Measurements from ENCODE around the gene TGFBR3. TPM values are rescaled to one million over a fixed set of nuclear protein-coding genes. Genes with fewer than 3 reads are reported as not detected.
A peak's percentile ranks its signal among the peaks of the same experiment; 100 is the strongest.

TGFBR3 gene
- total RNA-seq, 4 donors from 2014 or later, result 87.8 to 388 (median 212) TPM

DNA sequence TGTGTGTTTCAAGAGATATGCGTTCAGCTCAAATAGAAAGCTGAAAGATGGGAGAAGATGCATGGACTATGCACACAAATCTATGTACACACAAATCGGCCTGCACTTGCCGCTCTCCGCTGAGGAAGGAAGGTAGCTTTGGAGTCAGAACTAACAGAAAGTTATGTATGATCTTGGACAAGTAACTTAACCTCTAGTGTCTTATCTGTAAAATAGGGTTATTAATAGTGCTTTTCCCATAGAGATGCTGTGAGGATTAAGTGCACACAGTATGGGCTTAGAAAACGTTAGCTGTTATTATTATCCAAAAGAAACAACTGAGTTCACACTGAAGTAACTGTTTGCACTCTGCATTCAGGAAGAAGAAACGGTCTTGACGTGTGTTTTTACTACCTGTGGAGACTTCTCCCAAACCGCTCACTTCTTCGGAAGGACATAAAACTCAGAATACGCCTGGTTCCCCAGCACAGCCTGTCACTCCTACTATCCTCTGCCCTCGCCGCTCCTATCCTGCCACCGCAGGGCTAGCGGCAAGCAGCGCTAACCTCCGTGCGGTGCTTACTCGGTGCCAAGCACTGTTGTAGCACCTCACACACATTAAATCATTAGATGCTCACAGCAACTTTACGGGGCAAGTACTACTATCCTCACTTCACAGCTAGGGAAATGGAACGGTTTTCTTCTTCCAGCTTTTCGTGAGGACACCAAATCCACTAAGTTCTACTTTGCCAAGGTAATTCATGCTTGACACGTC lies 1.3 kb downstream of the TGFBR3 start:
- H3K9me3 ChIP-seq, result no peaks in the 10 kb centered on the region
- H3K27me3 ChIP-seq, result no peaks in the 10 kb centered on the region
- TF ChIP-seq POLR2A (IDR thresholded peaks at IDR 0.05), result peak in 1 of 2 donors; percentile 4
- TF ChIP-seq CTCF (IDR thresholded peaks at IDR 0.05), result peak in 1 of 4 experiments; percentile 8
- peak overlapping the region; percentile 56 to 95 for H3K4me3 ChIP-seq
- intact Hi-C loops (cut with DNase I; ENCODE audit: low total_unique reads), result no loop called here
- DNase-seq, result peak in 1 of 2 donors; percentile 29
- H3K36me3 ChIP-seq, result no peaks in the 10 kb centered on the region
- peak overlapping the region; percentile 97 to 98 for H3K27ac ChIP-seq
- peaks cover 2 to 7% of the 10 kb centered on the region in 2 donors for H3K4me1 ChIP-seq

- Histone ChIP-seq H3K27ac (peak overlapping the region; percentile 97 to 98), H3K36me3 (no peaks in the 10 kb centered on the region), H3K9me3 (no peaks in the 10 kb centered on the region), H3K27me3 (no peaks in the 10 kb centered on the region), H3K4me3 (peak overlapping the region; percentile 56 to 95), H3K4me1 (peaks cover 7 to 19% of the 10 kb centered on the region in 2 donors)
- TF ChIP-seq POLR2A (IDR thresholded peaks at IDR 0.05) (peak in 1 of 2 donors; percentile 23), CTCF (IDR thresholded peaks at IDR 0.05) (peak; percentile 44 to 61 (median 50))
- DNase-seq, result no peak
- intact Hi-C loops (cut with DNase I; ENCODE audit: low total_unique reads), result no loop called here
These were observed 2.5 kb downstream of the TGFBR3 start for GRCh38 chr1:91883470-91883869.

- DNase-seq, result no peak
- Histone ChIP-seq H3K27ac (peak overlapping the region; percentile 42 to 74), H3K36me3 (no peaks in the 10 kb centered on the region), H3K9me3 (no peaks in the 10 kb centered on the region), H3K4me3 (no peak overlapping the region), H3K4me1 (peaks cover 21 to 23% of the 10 kb centered on the region in 2 donors), H3K27me3 (no peaks in the 10 kb centered on the region)
- intact Hi-C loops (cut with DNase I; ENCODE audit: low total_unique reads), result no loop called here
- TF ChIP-seq POLR2A (IDR thresholded peaks at IDR 0.05) (no peak), CTCF (IDR thresholded peaks at IDR 0.05) (no peak)
These were observed 4.7 kb downstream of the TGFBR3 start for GRCh38 chr1:91881280-91881679.

- Histone ChIP-seq H3K36me3 (no peaks in the 10 kb centered on the region), H3K4me3 (no peak overlapping the region), H3K27me3 (no peaks in the 10 kb centered on the region), H3K27ac (peak overlapping the region; percentile 68 to 74), H3K4me1 (peaks cover 21 to 26% of the 10 kb centered on the region in 2 donors), H3K9me3 (no peaks in the 10 kb centered on the region)
- DNase-seq, result no peak
- intact Hi-C loops (cut with DNase I; ENCODE audit: low total_unique reads), result no loop called here
- TF ChIP-seq POLR2A (IDR thresholded peaks at IDR 0.05), result no peak
- no peak for TF ChIP-seq CTCF (IDR thresholded peaks at IDR 0.05)
These were observed 6.2 kb downstream of the TGFBR3 start for GRCh38 chr1:91879733-91880132.

DNA sequence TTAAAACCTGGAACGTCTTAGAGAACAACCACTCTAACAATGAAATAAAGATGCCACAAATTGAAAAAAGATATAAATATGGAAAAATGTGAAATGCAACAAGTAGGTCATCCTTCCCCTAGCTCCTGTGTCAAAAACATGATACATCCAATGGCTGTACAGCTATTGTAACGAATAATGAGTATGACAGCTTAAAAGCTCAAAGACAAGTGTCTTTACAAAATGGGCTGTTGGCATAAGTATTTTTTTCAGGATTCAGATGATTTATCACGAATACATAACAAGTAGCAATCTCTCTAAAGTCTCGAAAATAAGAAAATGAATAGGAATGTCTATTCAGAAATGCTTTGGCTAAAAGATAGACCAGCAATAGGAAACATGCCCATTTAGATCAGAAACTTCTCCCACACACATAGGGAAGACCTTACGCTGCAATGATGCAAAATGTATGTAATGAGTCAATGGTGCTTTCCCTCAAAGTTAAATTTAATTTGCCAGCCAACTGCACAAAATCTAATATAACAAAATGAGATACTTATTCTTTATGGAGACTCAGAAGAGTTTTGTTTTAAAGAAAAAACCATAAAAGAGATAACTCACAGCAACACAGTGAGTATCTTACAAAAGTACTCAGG lies 8.3 kb downstream of the TGFBR3 start:
- Histone ChIP-seq H3K4me1 (peaks cover 21 to 26% of the 10 kb centered on the region in 2 donors), H3K27ac (peak overlapping the region; percentile 68 to 74), H3K4me3 (no peak overlapping the region), H3K27me3 (no peaks in the 10 kb centered on the region), H3K36me3 (no peaks in the 10 kb centered on the region), H3K9me3 (no peaks in the 10 kb centered on the region)
- intact Hi-C loops (cut with DNase I; ENCODE audit: low total_unique reads), result no loop called here
- no peak for DNase-seq
- TF ChIP-seq CTCF (IDR thresholded peaks at IDR 0.05) (no peak), POLR2A (IDR thresholded peaks at IDR 0.05) (no peak)
